GM21529 (cell line): ENCODE measurements around the gene GABBR2.

Experiments
- ATAC-seq: cut with Tn5 transposase; IDR thresholded peaks from one replicate; pipeline ENCODE4 v1.9.1; 2021; ENCODE audit not compliant: unreplicated experiment

GABBR2 gene

DNA sequence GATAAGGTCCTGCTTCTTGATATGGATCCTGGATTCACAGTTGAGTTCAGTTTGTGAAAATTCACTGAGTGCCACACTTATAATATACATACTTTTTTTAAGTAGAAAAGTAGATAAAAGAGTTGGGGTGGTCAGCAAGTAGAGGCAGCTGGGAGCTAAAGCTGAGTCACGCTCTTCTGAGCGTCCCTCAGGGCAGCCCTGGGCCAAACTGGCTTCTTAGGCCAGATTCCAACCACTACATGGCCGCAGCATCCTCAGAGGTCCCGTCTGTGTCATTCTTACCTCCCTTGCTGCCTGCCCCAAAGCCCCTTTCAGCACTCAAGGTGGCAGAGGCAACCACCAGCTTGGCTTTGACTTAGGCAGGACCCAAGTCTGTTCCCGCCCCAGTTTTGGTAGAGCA lies 329.9 kb downstream of the GABBR2 start:
- no peak for ATAC-seq

DNA sequence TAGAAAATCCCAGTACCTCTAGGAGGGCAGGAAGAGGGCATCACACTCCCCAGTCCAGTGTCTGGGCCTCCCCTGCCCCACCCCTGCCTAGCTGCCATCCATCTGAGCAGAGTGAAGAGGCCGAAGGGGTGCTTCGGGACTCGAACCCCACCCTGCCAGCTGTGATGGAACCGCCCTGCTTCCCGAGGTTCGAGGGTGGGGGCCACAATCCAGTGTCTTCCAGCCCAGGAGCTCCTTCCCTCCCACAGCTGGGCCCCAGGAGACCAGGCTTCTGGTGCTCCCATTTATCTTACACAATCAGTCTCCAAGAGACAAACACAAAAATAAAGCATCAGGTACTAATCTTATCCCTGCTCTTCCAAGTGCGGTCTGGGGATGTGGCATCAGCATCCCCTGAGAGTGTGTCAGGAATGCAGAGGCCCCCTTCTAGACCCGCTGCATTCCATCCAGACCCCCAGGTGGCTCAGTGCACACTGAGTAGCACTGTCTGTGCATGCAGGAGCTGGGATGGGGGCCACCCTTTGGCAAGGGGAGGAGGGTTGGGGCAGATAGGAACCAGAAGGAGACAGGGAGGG lies 330.4 kb downstream of the GABBR2 start:
- ATAC-seq, result no peak

DNA sequence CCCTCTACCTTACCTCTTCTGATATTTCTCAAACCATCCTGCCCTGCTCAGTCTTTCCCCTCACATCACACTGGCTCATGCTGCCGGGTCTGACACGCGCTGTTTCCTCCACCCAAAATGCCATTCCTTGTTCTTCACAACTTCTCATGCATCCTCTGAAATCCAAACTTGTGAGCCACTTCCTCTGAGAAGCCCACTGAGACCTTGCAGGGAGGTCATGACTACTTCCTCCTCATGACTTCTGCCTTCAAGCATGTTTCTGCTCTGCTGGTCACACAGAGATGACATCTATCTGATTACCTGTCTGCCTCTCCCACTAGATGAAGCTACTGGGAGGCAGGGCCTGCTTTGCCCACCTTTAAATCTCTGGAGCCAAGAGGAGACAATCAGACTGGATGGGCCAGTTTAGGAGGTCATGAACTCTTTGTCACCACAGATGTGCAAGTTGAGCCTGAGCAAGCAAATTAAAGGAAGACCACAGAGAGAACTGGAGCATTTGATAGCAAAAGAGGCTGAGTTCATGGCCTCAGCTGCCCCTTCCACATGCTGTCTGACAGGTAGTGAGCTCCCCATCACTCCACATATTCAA lies 333.5 kb downstream of the GABBR2 start:
- ATAC-seq, result no peak

DNA sequence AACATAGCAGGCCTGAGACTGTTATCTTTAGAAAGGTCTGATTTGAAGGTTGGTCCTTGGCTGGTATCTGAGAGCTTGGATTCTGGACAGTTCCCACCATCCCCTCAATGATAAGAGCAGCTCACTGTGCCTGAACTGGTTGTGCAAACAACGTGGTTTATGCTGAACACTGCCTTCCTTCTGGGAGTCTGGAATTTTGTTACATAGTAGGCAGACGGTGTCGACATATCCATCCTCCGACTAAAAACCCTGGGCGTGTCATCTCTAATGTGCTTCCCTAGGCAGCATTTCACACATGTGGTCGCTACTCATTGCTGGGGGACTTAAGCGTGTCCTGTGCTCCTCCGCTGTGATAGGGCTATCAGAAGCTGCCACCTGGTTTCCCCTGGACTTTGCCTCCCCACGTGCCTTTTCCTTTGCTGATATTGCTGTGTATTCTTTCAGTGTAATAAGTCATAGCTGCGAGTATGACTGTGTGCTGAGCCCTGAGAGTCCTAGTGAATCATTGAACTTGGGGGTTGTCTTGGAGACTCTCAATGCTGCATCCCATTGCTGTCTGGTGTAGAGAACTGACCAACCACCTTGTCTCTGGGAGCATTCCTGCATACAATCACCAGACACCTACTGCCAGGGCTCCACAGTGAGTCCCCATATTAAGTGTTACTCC lies 334.2 kb downstream of the GABBR2 start:
- no peak for ATAC-seq

DNA sequence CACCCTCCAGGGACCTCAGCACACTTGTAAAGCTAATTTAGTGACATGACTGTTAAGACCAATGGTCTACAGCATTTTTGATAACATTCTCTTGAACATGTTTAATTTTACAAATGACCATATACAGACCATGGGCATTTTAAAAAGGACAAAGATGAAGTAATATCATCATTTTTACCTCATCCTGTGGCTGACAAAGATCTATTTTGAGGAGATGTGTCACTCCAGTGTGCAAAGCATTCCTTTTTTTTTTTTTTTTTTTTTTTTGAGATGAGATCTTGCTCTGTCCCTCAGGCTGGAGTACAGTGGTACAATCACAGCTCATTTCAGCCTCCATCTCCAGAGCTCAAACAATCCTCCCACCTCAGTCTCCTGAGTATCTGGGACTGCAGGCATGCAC lies 335.1 kb downstream of the GABBR2 start:
- no peak for ATAC-seq

DNA sequence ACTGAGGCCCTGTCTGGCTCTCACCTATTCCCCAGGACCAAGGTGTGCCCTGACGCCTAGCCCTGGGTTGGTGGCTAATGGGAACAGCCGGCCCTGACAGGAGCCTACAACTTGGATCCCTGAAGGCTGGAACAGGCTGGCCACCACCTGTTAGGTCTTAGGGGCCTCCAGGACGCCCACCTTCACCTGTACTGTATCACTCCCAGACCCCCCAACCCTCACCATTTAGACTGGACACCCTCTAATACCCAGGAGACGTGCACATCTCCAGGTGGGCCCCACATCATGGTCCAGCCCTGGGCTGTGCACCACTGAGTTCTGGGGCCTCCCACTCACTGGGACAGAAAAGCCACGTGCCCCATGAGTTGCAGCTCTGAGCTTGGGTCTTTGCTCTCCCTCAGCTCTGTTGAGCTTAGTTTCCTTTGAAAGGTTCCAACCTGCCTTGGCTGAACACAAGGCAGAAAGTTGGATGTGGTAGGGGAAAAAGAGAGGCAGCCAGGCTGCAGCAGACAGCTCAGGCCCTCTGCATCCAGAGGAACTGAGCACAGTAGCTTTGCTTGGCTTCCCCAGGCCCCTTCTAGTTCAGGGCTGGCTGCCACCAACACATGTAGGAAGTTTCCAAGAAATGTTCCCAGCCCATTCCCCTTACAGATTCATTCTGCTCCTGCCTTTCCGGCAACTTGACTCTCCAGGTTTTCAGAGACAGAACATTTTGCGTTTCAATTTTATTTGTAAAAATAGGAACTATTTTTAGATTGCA lies 336.5 kb downstream of the GABBR2 start:
- ATAC-seq, result no peak

DNA sequence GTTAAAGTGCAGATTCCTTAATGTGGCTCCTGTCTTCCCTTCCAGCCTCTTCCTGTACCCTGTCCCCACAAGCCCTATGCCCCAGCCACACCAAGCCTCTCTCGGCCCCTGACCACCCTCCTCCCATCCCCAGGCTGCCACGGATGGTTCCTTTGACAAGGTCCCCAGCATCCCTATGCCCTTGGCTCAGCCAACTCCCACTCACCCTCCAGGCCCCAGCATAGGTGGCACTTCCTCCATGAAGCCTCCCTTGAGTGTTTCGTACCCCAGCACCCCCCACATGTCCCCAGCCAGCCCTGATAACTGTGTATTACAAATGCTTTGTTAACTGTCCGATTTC lies 337.8 kb downstream of the GABBR2 start:
- no peak for ATAC-seq

DNA sequence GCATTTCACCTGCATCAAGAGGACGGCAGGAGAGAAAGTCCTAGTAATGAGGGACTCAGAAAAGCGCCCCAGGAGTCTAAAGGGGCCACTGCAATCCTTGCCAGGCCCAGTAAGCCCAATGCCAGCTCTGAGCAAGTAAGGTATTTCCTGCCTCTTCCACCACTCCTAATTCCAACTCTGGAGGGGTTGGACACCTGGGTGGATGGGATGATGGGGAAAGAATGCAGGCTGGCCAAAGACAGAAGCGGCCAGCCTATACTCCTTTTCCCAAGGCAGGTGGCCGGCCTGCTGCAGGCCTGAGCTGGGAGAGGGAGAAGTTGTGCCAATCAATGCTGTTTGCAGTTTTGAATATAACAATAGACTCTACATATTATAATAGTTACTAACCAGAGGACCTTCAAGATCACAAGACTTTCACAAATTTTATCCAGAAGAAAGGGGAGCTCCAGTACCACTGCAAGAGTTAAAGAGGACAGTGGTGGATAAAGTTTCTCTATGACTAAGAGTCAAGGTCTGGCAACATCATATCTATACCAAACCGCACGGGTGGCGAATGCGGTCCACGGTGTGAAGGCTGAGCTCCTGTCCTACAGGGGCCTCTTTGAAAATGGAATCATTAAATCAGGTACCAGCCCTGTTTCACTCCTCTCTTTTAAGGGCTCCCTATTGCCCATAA lies 338.3 kb downstream of the GABBR2 start:
- no peak for ATAC-seq

DNA sequence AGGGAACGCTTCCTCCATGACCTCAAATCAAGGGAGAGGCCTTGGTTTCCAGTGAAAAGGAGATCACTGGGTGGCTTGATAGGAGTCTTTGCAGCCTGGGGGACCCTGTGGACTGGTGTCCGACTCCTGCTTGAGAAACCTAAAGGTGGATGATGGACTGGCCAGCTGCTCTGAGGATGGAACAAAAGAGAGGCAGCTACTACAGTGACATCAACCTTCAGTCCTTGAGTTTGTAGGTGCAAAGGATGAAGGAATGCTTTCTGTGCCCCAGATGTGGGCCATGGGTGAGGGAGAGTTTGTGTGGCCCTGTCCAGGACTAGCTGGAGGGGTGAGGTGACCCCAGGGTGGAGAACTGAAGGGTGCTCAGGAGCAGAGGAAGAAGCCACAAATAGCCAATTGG lies 338.8 kb downstream of the GABBR2 start:
- no peak for ATAC-seq

DNA sequence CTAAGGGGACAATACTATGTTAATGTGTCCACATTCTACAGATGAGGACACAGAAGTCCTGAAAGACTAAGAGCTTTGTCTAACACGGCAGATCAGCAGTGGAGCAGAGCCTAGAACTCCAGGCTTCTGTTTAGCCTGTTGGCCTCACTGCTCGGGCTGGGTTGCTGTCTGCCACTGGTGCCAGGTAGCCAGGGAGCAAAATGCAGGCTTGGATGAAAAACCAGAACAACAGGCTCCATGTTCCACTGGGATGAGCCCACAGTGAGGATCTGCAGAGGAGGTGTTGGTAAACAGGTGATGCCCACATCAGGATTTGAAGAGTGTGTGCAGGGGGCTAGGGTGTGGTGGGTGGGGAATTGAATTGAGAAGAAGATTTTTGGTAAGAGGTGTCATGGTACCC lies 339.3 kb downstream of the GABBR2 start:
- ATAC-seq, result no peak

DNA sequence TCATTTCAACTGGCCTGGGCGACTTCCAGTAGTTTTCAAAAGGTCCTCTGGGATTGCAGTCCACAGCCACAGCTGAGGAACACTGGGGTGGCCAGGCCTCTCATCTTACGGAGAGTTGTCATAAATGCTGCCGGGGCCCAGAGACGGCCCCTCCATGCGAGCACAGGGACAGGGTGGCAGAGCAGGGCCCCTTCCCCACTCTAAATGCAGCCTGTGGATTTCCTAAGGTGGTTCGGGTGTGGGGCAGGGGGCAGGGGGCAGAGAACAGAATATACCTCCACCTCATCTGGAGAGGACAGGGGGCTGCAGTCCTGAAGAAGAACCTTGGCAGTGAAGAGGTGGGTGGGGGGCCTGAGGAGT lies 339.7 kb downstream of the GABBR2 start:
- ATAC-seq, result no peak

DNA sequence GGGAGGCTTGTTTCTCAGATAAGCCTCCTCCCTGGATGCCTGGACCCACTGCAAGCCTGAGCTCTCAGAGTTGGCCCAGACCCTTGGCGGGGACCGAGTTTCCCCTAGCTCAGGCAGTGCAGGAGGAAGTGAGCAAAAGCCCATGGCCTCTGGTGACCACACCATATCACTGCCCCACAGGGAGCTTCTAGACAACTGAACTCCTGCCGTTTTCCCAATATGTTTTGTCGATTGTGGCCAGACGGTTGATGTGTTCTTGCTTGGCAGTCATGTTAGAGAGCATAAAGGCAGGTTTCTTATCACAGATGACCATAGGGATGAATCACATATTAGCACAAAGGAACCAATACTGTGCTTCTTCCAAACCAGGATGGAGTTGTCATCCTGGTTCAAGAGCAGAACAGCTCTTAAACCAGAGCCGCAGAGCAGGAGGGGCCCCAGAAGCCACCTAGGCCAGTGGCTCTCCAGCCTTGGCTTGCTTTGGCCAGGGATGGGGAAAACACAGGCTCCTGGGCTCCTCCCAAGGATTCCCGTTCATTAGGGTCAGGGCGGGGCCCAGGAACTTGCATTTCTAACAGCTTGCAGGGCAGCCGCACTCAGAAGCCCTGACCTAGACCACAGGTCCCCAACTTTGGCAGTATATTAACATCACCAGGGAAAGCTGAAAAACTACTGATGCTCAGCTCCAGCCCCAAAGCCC lies 340.2 kb downstream of the GABBR2 start:
- ATAC-seq, result no peak

DNA sequence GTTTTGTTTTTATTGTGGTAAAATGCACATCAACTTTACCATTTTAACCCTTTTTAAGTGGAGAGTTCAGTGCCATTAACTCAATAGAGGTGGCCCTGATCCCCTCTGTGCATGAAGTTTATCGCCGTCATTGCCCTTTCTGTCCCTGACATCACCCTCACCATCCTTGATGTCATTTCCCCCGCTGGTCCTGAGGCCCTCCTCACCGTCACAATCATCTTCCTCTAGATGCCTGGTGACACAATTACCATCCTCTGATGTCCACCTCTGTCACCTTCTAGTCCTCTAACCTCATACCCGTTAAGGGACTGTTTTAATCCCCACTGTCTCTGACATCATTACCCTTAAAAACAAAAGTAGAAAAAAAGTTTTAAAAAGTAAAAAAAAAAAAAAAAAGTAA lies 340.8 kb downstream of the GABBR2 start:
- ATAC-seq, result no peak

DNA sequence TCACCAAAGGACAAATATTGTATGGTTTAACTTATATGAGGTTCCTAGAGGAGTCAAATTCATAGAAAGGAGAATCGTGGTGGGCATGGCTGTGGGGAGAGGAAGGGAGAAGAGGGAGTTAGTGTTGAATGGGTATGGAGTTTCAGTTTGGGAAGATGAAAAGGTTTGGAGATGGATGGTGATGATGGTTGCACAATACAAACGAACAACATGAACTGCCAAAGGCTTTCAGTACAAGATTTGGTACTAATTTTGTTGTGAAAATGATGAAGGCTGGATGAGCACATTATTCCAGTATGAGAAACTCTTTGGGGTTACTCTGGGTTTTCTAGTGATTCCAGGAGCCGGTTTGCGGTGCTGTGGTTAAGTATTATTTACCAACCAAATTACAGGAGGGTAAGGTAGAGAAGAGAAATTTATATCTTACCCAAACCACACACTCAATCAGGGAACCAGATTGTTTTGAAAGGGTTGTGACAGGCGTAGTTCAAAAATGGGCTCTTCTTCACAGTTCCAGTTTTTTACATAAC lies 341.3 kb downstream of the GABBR2 start:
- ATAC-seq, result no peak

DNA sequence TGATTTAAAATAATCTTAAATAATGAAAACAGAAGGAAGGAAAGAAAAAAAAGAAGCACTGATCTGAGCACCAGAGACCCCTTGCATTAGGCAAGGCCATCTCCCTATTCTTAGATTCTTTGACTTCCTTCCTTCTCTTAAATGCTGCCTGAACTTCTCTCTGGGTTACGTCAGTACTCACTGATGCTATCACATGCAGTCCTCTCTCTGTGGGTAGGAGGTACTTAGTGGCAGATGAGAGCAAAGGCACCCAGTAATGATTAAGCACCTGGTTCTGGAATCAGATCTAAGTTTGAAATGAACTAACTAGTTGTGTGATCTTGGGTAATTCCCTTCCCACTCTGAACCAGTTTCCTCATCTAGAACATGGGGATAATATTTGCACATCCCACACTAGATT lies 343.0 kb downstream of the GABBR2 start:
- no peak for ATAC-seq

DNA sequence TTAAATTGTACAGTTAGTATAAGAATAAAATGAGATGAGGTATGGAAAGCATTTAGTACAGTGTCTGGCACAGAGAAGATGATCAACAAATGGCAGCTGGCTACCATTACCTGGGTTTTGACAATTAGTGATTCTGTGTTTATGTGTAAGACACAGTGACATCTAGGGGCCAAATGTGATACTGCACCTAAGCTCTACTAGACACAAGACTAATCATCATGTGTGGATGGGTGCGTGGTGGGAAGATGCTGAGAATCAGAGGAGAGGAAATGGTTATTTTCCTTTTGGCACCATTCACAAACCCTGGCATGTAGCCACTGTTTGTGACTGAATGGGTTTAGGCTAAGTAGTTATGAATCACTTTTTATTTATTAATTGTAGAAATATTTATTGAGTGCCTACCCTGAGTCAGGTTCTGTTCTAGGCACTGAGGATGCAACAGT lies 343.5 kb downstream of the GABBR2 start:
- no peak for ATAC-seq

DNA sequence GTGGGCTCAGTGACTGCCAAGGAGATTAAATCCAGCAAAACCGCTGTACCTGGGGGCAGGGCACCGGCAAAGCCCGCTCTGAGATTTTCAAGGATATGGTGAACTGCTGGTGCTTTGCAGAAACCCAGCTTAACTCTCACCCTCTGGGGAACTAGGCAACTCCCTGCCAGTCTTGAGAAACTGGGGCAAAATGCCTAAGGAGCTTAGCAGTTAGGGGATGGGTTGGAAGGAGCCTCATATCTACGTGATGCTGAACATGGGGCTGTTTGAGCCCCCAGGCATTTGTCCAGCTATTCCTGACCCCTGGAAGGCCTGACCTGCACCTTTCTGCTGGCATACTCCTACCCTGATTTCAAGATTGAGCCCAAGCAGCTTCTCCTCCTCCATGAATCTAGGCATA lies 344.6 kb downstream of the GABBR2 start:
- no peak for ATAC-seq

DNA sequence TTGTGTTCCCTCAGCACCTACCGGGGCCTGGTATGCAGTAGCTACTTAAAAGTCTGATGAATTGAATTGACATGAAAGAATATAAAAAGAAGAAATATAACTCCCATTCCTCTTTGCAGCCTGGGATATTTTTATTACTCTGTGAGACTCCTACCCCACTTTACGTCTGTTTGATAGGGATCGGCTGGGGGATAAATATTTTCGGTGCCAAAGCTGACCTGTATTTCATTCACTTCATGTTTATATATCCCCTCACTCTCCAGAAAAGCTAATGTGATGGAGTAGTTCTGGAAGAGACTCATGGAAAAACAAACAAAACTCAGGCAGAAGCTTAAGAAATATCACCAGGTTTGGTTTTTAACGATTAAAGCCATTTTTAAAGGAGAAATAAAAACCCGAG lies 345.1 kb downstream of the GABBR2 start:
- ATAC-seq, result no peak

DNA sequence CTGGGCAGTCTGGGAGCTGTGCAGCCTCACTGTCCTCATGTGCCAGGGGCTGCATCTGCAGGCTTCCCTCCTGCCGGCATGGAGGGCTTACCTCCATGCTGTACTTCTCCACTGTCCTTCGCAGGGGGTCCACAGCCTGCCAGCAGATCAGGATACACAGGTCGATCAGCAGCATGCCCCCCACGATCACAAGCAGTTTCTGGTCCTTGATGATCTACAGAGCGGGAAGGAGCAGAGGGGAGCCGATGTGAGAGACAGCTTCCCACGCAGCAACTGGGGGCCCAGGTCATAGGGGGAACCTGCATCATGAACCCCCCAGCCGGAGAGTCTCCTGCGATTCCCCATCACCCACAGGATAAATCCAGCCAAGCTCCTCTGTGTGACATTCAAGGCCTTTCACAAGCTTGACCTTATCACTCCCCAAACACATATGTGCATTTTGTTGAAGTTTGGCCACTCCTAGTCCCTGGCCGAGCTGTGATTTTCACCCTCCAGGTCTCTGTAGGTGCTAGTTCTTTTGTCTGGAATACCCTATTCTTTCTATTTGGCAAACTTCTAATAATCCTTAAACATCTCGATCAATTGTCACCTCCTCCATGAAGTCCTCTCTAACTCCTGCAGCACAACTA lies 346.0 kb downstream of the GABBR2 start:
- ATAC-seq, result no peak

DNA sequence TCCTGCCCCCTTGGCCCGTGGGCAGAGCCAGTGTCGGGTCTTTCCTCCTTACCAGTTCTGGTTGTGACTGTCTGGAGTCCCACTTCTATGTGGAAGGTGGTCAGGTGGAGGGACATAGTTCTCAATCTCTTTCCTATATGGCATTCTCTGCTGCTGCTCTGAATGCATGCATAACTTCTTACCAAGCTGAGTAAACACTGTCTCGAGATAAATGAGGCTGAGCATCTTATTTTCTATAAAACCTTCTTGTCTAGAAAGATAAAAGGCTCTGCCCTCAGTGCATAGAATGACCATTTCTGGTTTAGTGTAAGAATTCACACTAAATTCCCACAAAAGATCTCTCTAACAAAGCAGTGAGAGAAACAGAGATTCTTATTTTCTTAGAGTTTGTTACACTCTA lies 347.1 kb downstream of the GABBR2 start:
- ATAC-seq, result no peak
